IMR-90 (cell line): ENCODE data around the gene GMPPA. TPM values are rescaled to one million over a fixed set of nuclear protein-coding genes. Genes with fewer than 3 reads are reported as not detected.

Experiments used
- ATAC-seq: fragments of 200-7000 bp; cut with Tn5 transposase; 2 replicates; pipeline ENCODE4 v1.9.1; 2020; ENCODE audit warnings: low read depth, mild to moderate bottlenecking, moderate library complexity
- BruUV-seq: library from RNA; stranded (reverse); fragments of 400-500 nt; replicated peaks from 2 replicates; lab custom pipeline; 2021; lab: Mats Ljungman, UMichigan
- CTCF ChIA-PET: fragments of 300-600 bp; formaldehyde crosslinking; extraction: SDS; loops from one replicate; lab custom pipeline; 2021; ENCODE audit warnings: antibody characterized with exemption; lab: Yijun Ruan, JAX
- POLR2A ChIA-PET: fragments of 300-600 bp; sonication (Branson Sonifier 250); formaldehyde crosslinking; loops from one replicate; lab custom pipeline; 2022; ENCODE audit warnings: antibody characterized with exemption; ENCODE audit not compliant: unreplicated experiment; lab: Charles Lee
- DNase-seq: peaks from one replicate; pipeline ENCODE4 v3.0.0; 2013
- H2AFZ ChIP-seq: replicated peaks from 2 replicates; pipeline ENCODE3; 2013; ENCODE audit warnings: low read length, mild to moderate bottlenecking; ENCODE audit not compliant: poor library complexity
- H2AK5ac ChIP-seq: 2 replicates; pipeline ENCODE4 v1.6.1; 2013; ENCODE audit warnings: low read depth, low read length, inconsistent platforms
- H2AK9ac ChIP-seq: replicated peaks from 2 replicates; pipeline ENCODE3; 2013; ENCODE audit warnings: mild to moderate bottlenecking, low read depth, low read length, moderate library complexity; ENCODE audit not compliant: poor library complexity
- H2BK120ac ChIP-seq: 2 replicates; pipeline ENCODE4 v1.6.1; 2013; ENCODE audit warnings: low read depth, low read length, inconsistent platforms
- H2BK15ac ChIP-seq: 3 replicates; pipeline ENCODE4 v1.6.1; 2013; ENCODE audit warnings: low read depth, low read length, inconsistent platforms
- H2BK20ac ChIP-seq: 2 replicates; pipeline ENCODE4 v1.6.1; 2013; ENCODE audit warnings: low read depth, mild to moderate bottlenecking, inconsistent platforms, low read length, moderate library complexity
- H2BK5ac ChIP-seq: 2 replicates; pipeline ENCODE4 v1.6.1; 2013; ENCODE audit warnings: mild to moderate bottlenecking, low read depth, low read length, inconsistent platforms; ENCODE audit not compliant: poor library complexity, severe bottlenecking
- H3K14ac ChIP-seq: replicated peaks from 2 replicates; pipeline ENCODE4 v1.6.1; 2013; ENCODE audit warnings: low read depth, low read length, inconsistent platforms
- H3K18ac ChIP-seq: 2 replicates; pipeline ENCODE4 v1.6.1; 2013; ENCODE audit warnings: low read depth, low read length, control low read depth
- H3K23ac ChIP-seq: 2 replicates; pipeline ENCODE4 v1.6.1; 2013; ENCODE audit warnings: low read depth, low read length, inconsistent platforms
- H3K27ac ChIP-seq: 2 replicates; pipeline ENCODE4 v1.5.1; 2013; ENCODE audit warnings: mild to moderate bottlenecking, control low read depth, low read length; ENCODE audit not compliant: insufficient read depth
- H3K27me3 ChIP-seq: 2 replicates; pipeline ENCODE4 v1.6.1; 2013; ENCODE audit warnings: low read length; ENCODE audit not compliant: control insufficient read depth, insufficient read depth
- H3K36me3 ChIP-seq: 2 replicates; pipeline ENCODE4 v1.6.1; 2013; ENCODE audit warnings: low read length, mixed read lengths; ENCODE audit not compliant: control insufficient read depth, insufficient read depth
- H3K4ac ChIP-seq: 2 replicates; pipeline ENCODE4 v1.6.1; 2013; ENCODE audit warnings: low read depth, low read length, inconsistent platforms
- H3K4me1 ChIP-seq: 2 replicates; pipeline ENCODE4 v1.6.1; 2013; ENCODE audit warnings: low read length, mixed read lengths; ENCODE audit not compliant: control insufficient read depth, insufficient read depth
- H3K4me2 ChIP-seq: 2 replicates; pipeline ENCODE4 v1.6.1; 2013; ENCODE audit warnings: low read depth, mild to moderate bottlenecking, control low read depth, low read length, moderate library complexity
- H3K4me3 ChIP-seq: 2 replicates; pipeline ENCODE4 v1.5.1; 2013; ENCODE audit warnings: low read depth, mild to moderate bottlenecking, control low read depth, low read length, moderate library complexity; ENCODE audit not compliant: insufficient read depth
- H3K56ac ChIP-seq: 2 replicates; pipeline ENCODE4 v1.6.1; 2013; ENCODE audit warnings: low read length, inconsistent platforms; ENCODE audit not compliant: insufficient read depth; ENCODE audit errors: extremely low read depth
- H3K79me1 ChIP-seq, 2 experiments: 2 replicates each; pipeline ENCODE4 v1.6.1; 2013; ENCODE audit warnings: low read length in 2 of 2, inconsistent platforms in 1 of 2, low read depth in 1 of 2
- H3K9ac ChIP-seq: 2 replicates; pipeline ENCODE4 v1.6.1; 2013; ENCODE audit warnings: low read depth, low read length, control low read depth
- H3K9me1 ChIP-seq: 2 replicates; pipeline ENCODE4 v1.6.1; 2013; ENCODE audit warnings: low read length, inconsistent platforms; ENCODE audit not compliant: insufficient read depth
- H3K9me3 ChIP-seq: 2 replicates; pipeline ENCODE4 v1.6.1; 2013; ENCODE audit warnings: low read length; ENCODE audit not compliant: control insufficient read depth, insufficient read depth
- H4K20me1 ChIP-seq: 2 replicates; pipeline ENCODE4 v1.6.1; 2013; ENCODE audit warnings: low read length, inconsistent platforms; ENCODE audit not compliant: insufficient read depth
- H4K5ac ChIP-seq: 2 replicates; pipeline ENCODE4 v1.6.1; 2013; ENCODE audit warnings: mild to moderate bottlenecking, low read depth, low read length, control low read depth
- H4K8ac ChIP-seq, 2 experiments: 2 replicates each; pipeline ENCODE4 v1.6.1; 2013; ENCODE audit warnings: low read depth in 2 of 2, low read length in 2 of 2, control low read depth in 1 of 2, inconsistent platforms in 1 of 2
- H4K91ac ChIP-seq: 2 replicates; pipeline ENCODE4 v1.6.1; 2013; ENCODE audit warnings: low read depth, low read length, inconsistent platforms; ENCODE audit not compliant: insufficient read depth
- BHLHE40 ChIP-seq: fragments of 150-350 bp; IDR thresholded peaks from 2 replicates; pipeline ENCODE4 v1.6.1; 2016; ENCODE audit warnings: mild to moderate bottlenecking, low read depth, low read length
- CEBPB ChIP-seq: IDR thresholded peaks from 2 replicates; pipeline ENCODE4 v1.6.1; 2012; ENCODE audit warnings: low read depth, low read length, improper control_type of control experiment
- CHD1 ChIP-seq: IDR thresholded peaks from 2 replicates; pipeline ENCODE4 v1.6.1; 2012; ENCODE audit warnings: low read depth, low read length, improper control_type of control experiment
- CTCF ChIP-seq: conservative IDR thresholded peaks from 2 replicates; pipeline ENCODE4 v1.5.1; 2012; ENCODE audit warnings: mild to moderate bottlenecking, low read depth, low read length, improper control_type of control experiment
- FOS ChIP-seq: fragments of 150-350 bp; IDR thresholded peaks from 2 replicates; pipeline ENCODE4 v1.6.1; 2016; ENCODE audit warnings: low read depth, low read length
- MAFK ChIP-seq: IDR thresholded peaks from 2 replicates; pipeline ENCODE4 v1.6.1; 2012; ENCODE audit warnings: low read depth, low read length, improper control_type of control experiment
- MAZ ChIP-seq: IDR thresholded peaks from 2 replicates; pipeline ENCODE4 v1.6.1; 2012; ENCODE audit warnings: low read depth, mild to moderate bottlenecking, low read length, improper control_type of control experiment, moderate library complexity, borderline replicate concordance
- MXI1 ChIP-seq: IDR thresholded peaks from 2 replicates; pipeline ENCODE4 v1.6.1; 2012; ENCODE audit warnings: low read depth, mild to moderate bottlenecking, low read length, moderate library complexity, borderline replicate concordance
- NFE2L2 ChIP-seq: fragments of 150-350 bp; IDR thresholded peaks from 2 replicates; pipeline ENCODE4 v1.6.1; 2016; ENCODE audit warnings: low read depth, mild to moderate bottlenecking, low read length
- POLR2A ChIP-seq: IDR thresholded peaks from 2 replicates; pipeline ENCODE4 v1.6.1; 2012; ENCODE audit warnings: mild to moderate bottlenecking, low read depth, low read length
- RAD21 ChIP-seq: IDR thresholded peaks from 2 replicates; pipeline ENCODE4 v1.6.1; 2012; ENCODE audit warnings: low read length, improper control_type of control experiment
- RCOR1 ChIP-seq: IDR thresholded peaks from 2 replicates; pipeline ENCODE4 v1.6.1; 2012; ENCODE audit warnings: mild to moderate bottlenecking, low read length, improper control_type of control experiment; ENCODE audit not compliant: insufficient replicate concordance
- RFX5 ChIP-seq: IDR thresholded peaks from 2 replicates; pipeline ENCODE4 v1.8.0; 2012; ENCODE audit warnings: low read depth, mild to moderate bottlenecking, low read length, moderate library complexity
- SMC3 ChIP-seq: fragments of 150-350 bp; IDR thresholded peaks from 2 replicates; pipeline ENCODE4 v1.6.1; 2016; ENCODE audit warnings: low read depth, mild to moderate bottlenecking, antibody characterized with exemption, low read length, moderate library complexity
- USF2 ChIP-seq: fragments of 150-350 bp; IDR thresholded peaks from 2 replicates; pipeline ENCODE4 v1.6.1; 2017; ENCODE audit warnings: mild to moderate bottlenecking, antibody characterized with exemption, low read length, low read depth
- WGBS, 2 experiments: methylation state at CpG; one replicate each; pipeline versions ENCODE4 v1.1.5 to v1.1.7; 2013; ENCODE audit warnings: missing lambda C conversion rate in 2 of 2; ENCODE audit not compliant: insufficient read length in 1 of 2; ENCODE audit errors: extremely low coverage in 2 of 2; 5-methylcytosine and 5-hydroxymethylcytosine counted together
- dilution Hi-C: fragments of 300-500 bp; cut with HindIII; formaldehyde crosslinking; loops from one replicate; pipeline ENCODE4 v1.14.3; 2018; ENCODE audit warnings: low sequenced_read_pairs; ENCODE audit not compliant: unreplicated experiment
- in situ Hi-C: fragments of 300-500 bp; cut with MboI; formaldehyde crosslinking; loops from 3 replicates; pipeline ENCODE4 v1.14.3; 2019; ENCODE audit warnings: low sequenced_read_pairs, inconsistent platforms, mixed read lengths
- intact Hi-C: fragments of 100-400 bp; cut with micrococcal nuclease; formaldehyde crosslinking; loops from 2 replicates; pipeline ENCODE4 v1.10.0; 2022
- polyA plus RNA-seq, 3 experiments: library from polyadenylated mRNA; depleted of rRNA; stranded (reverse); fragments of >200 nt; gene quantifications; 2 replicates each; pipeline ENCODE4 v1.2.3, GENCODE V29; 2012; ENCODE audit warnings: low replicate concordance in 1 of 3
- total RNA-seq: library from RNA; depleted of rRNA; stranded (reverse); fragments of >200 nt; gene quantifications from 2 replicates; pipeline ENCODE4 v1.2.3, GENCODE V29; 2012

GMPPA gene
- total and polyA plus RNA-seq, 2 of the 4 experiments (the other 2 are of a cell fraction) = 103 to 134 TPM

GRCh38 chr2:219540784-219541504 is 42.3 kb downstream of the GMPPA start:
- Histone ChIP-seq H4K5ac (no peak overlapping the region), H4K8ac (no peak overlapping the region), H4K20me1 (peaks cover 28% of the 10 kb centered on the region), H3K4me1 (peaks cover 24% of the 10 kb centered on the region), H2AK5ac (no peak overlapping the region; the same call in 1 of the 2 replicates), H4K91ac (no peak overlapping the region), H3K4ac (no peak overlapping the region), H2BK20ac (no peak overlapping the region), H3K56ac (no peak overlapping the region), H3K36me3 (peaks cover 26% of the 10 kb centered on the region), H2AFZ (no peak overlapping the region), H2AK9ac (no peak overlapping the region), H3K18ac (no peak overlapping the region), H2BK15ac (no peak overlapping the region; the same call in 2 of the 3 replicates), H3K27ac (no peak overlapping the region), H3K9me3 (no peaks in the 10 kb centered on the region), H3K14ac (no peak overlapping the region), H3K23ac (no peak overlapping the region), H2BK5ac (no peak overlapping the region), H3K79me1 (peaks cover 6 to 38% of the 10 kb centered on the region in 2 experiments; a peak in 3 of 4 replicates), H3K4me3 (no peak overlapping the region), H3K9ac (no peak overlapping the region), H3K27me3 (no peaks in the 10 kb centered on the region), H2BK120ac (no peak overlapping the region), H3K4me2 (no peak overlapping the region), H3K9me1 (peaks cover 2% of the 10 kb centered on the region; the same call in 1 of the 2 replicates)
- ChIA-PET POLR2A (no interaction called here), CTCF (interaction anchor here (0.6 to 1.4 kb wide), 6 partner anchors 9 to 148 kb away, joined by 3 to 5 read pairs (median 4); no protein-coding TSS in a partner anchor)
- no CpG with 5 or more reads among the region's 12 CpGs for WGBS, 2 experiments
- intact Hi-C loops (loop anchor here (1.0 kb wide), 2 partner anchors 101 to 148 kb away; no protein-coding TSS in a partner anchor), in situ Hi-C loops (no loop called here), dilution Hi-C loops (no loop called here)
- ATAC-seq = no peak
- no TSS peak for BruUV-seq
- no peak for DNase-seq
- TF ChIP-seq MAZ (no peak), MXI1 (no peak), RAD21 (no peak), NFE2L2 (no peak), RFX5 (no peak), CHD1 (no peak), CTCF (no peak), USF2 (no peak), POLR2A (no peak), RCOR1 (no peak), CEBPB (no peak), MAFK (no peak), BHLHE40 (no peak), SMC3 (no peak), FOS (no peak)
